ENCODE measurements around the gene CD300A.

The CD300A gene

GRCh38 chr17:74522381-74523105 lies 56.1 kb downstream of the CD300A start:
- DNase-seq: no peak

DNA sequence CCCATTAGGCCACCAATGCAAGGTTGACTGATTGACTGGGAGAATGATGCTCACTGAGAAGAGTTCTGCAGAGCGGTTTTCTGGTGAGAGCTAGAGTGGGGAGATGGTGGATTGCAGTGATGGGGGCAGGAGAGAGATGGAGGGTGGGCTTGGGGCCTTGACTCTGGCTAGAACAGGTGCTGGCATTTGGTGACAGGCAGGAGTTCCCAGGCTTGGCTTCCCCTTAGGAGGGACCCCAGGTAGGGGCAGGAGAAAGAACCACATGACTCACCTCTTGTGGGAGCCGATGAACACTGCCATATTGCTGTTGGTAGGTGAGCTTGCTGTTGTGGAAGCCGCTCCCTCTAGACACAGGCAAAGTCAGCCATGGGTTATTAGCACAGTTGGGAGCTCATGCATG lies 56.9 kb downstream of the CD300A start:
- DNase-seq: no peak

DNA sequence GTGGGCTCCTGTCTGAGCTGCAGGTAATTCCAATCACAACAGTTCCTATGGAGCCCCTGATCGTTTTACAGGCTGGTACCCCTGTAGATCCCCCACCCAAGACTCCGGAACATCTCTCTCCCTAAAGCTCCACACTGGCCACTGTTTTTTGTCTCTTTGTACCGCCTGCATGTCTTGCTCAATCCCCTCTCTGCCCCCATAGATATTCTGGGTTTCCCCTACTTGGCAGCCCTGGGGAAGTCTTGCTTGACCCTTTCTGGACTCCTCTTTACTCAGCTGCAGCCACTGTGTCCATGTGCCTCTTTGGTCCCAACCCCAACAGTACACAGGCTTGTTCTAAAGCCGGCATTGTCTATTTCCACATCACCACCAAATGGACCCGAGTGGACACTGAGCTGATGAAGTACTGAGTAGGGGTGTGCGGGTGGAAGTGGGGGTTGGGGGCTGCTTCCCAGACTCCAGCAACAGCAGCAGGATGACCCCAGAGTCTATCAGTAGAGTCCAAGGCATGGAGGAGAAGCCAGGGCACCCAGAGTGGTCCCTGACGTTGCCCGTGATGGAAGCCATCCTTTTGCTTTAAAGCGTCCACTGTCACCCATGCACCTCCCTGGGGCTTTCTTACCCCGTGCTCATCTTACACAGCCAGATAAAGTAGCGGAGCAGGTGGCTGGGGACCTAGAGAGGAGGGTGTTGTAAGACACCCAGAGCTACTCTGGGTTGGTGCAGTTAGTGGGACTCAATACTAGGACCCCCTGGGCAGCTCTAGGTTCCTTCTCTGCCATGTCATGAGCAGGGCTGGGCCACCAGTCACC lies 58.4 kb downstream of the CD300A start:
- no peak for DNase-seq

- DNase-seq: no peak
Observed at GRCh38 chr17:74525465-74525725, 59.0 kb downstream of the CD300A start.

GRCh38 chr17:74525781-74526288 lies 59.4 kb downstream of the CD300A start:
- DNase-seq: no peak

GRCh38 chr17:74526681-74527080 lies 60.2 kb downstream of the CD300A start:
- DNase-seq: no peak

- no peak for DNase-seq
Observed at GRCh38 chr17:74527081-74527480, 60.6 kb downstream of the CD300A start.

DNA sequence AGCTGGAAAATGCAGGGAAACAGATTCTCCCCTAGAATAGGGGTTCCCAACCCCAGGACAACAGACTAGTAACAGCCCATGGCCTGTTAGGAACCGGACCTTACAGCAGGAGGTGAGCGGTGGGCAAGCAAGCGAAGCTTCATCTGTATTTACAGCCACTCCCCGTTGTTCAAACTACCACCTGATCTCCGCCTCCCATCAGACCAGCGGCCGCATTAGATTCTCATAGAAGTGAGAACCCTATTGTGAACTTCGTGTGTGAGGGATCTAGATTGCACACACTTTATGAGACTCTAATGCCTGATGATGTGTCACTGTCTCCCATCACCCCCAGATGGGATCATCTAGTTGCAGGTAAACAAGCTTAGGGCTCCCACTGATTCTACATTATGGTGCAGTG lies 61.3 kb downstream of the CD300A start:
- DNase-seq: no peak

GRCh38 chr17:74528491-74529199 lies 62.2 kb downstream of the CD300A start:
- no peak for DNase-seq

GRCh38 chr17:74529243-74529642 lies 62.8 kb downstream of the CD300A start:
- no peak for DNase-seq

- DNase-seq: no peak
Observed at GRCh38 chr17:74530831-74531150, 64.4 kb downstream of the CD300A start.

DNA sequence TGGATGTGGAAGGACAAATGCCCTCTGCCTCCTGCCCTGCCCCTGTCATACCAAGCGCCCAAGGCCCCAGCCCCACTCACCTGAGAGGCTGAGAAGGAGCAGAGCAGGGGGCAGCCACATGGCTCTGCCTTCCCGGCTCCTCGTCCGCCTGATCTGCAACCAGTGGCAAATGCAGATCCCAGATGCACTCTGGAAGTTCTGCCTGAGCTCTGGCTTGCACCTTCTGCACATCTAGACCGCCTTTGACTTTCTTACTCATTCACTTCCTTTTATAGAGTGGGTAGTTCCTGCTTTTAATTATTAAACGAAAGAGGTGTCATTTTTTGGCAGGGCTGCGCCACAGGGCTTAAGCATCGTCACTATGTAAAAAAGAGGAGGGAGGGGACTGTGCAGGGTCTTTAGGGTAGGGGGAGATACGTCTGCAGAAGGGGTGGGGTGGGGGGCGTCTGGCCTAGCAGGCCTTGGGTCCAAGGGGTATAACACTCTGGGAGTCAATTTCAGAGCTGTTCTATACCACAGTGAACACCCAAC lies 64.9 kb downstream of the CD300A start, which contains the start of gene CD300LB:
TSS of gene CD300LB (minus strand) at position 245 of the 531 bp plus-strand sequence. CDS start at position 120, 125 bp downstream.
- no peak for DNase-seq

- no peak for DNase-seq
Observed at GRCh38 chr17:74532115-74532514, 65.7 kb downstream of the CD300A start.
